DND-41 (cell line): Measurements from ENCODE around the gene PNPLA2.

ENCODE experiments used
- EZH2 ChIP-seq: IDR thresholded peaks from 3 replicates; pipeline ENCODE4 v1.6.1; 2012; ENCODE audit warnings: borderline replicate concordance, low read depth, mild to moderate bottlenecking, moderate library complexity, low read length, inconsistent platforms; ENCODE audit not compliant: severe bottlenecking
- TF ChIP-seq, protein P1 (sequence below): IDR thresholded peaks from 2 replicates; pipeline ENCODE4 v1.5.1; 2012; ENCODE audit warnings: borderline replicate concordance, low read length, moderate library complexity, mild to moderate bottlenecking; ENCODE audit not compliant: poor library complexity, severe bottlenecking; ENCODE audit errors: extremely low read depth

GRCh38 chr11:836700-837099, 18.0 kb downstream of the PNPLA2 start:
- TF ChIP-seq, protein P1, sequence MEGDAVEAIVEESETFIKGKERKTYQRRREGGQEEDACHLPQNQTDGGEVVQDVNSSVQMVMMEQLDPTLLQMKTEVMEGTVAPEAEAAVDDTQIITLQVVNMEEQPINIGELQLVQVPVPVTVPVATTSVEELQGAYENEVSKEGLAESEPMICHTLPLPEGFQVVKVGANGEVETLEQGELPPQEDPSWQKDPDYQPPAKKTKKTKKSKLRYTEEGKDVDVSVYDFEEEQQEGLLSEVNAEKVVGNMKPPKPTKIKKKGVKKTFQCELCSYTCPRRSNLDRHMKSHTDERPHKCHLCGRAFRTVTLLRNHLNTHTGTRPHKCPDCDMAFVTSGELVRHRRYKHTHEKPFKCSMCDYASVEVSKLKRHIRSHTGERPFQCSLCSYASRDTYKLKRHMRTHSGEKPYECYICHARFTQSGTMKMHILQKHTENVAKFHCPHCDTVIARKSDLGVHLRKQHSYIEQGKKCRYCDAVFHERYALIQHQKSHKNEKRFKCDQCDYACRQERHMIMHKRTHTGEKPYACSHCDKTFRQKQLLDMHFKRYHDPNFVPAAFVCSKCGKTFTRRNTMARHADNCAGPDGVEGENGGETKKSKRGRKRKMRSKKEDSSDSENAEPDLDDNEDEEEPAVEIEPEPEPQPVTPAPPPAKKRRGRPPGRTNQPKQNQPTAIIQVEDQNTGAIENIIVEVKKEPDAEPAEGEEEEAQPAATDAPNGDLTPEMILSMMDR, result no peak
- no peak for TF ChIP-seq EZH2
